T-helper 17 cell (primary cell): ENCODE data around the gene LARP4B. TPM values are rescaled to one million over a fixed set of nuclear protein-coding genes. Genes with fewer than 3 reads are reported as not detected.
"Not testable (repeated sequence)": the region's sequence is repeated elsewhere in the genome, so short reads cannot be mapped to it uniquely, and the experiment has no call there.

Source experiments
- ATAC-seq: fragments of 150-1000 bp; cut with Tn5 transposase; 2 replicates; pipeline ENCODE4 v1.10.0; 2021; ENCODE audit warnings: mild to moderate bottlenecking, moderate library complexity
- DNase-seq, 3 donors: peaks; one replicate each; pipeline versions ENCODE4 v3.0.0 to v3.0.0-alpha.2; 2020 to 2021
- H3K9me3 ChIP-seq: one replicate; pipeline ENCODE4 v1.7.0; 2013; ENCODE audit warnings: low read length, mild to moderate bottlenecking; ENCODE audit not compliant: control insufficient read depth, poor library complexity, severe bottlenecking
- H3K27ac Mint-ChIP-seq: one replicate; pipeline ENCODE4 v1.8.0; 2022; ENCODE audit warnings: mild to moderate bottlenecking, moderate library complexity, mixed read lengths
- H3K27me3 Mint-ChIP-seq: one replicate; pipeline ENCODE4 v1.8.0; 2022; ENCODE audit warnings: mixed read lengths
- H3K36me3 Mint-ChIP-seq: one replicate; pipeline ENCODE4 v1.8.0; 2022; ENCODE audit warnings: low read depth, mixed read lengths
- H3K4me1 Mint-ChIP-seq: one replicate; pipeline ENCODE4 v1.8.0; 2022; ENCODE audit warnings: mild to moderate bottlenecking, mixed read lengths
- H3K4me3 Mint-ChIP-seq: one replicate; pipeline ENCODE4 v1.8.0; 2022; ENCODE audit warnings: mild to moderate bottlenecking, moderate library complexity, mixed read lengths
- total RNA-seq, 4 donors: library from RNA in 2 of 4; stranded (reverse) in 2 of 4; gene quantifications; one replicate each; pipeline ENCODE4 v1.2.3 and lab custom pipeline; 2022 to 2026

The LARP4B gene
- total RNA-seq, 2 donors from 2014 or later: 59.4 to 72.9 TPM

GRCh38 chr10:949446-949845, 17.9 kb upstream of the LARP4B start:
- no peak for DNase-seq
- Mint-ChIP-seq H3K4me3 (no peak overlapping the region), H3K27me3 (peaks cover 26% of the 10 kb centered on the region), H3K27ac (no peak overlapping the region), H3K4me1 (peaks cover 2% of the 10 kb centered on the region), H3K36me3 (no peaks in the 10 kb centered on the region)
- no peaks in the 10 kb centered on the region for H3K9me3 ChIP-seq
- ATAC-seq: no peak

- H3K9me3 ChIP-seq: no peaks in the 10 kb centered on the region
- no peak for DNase-seq
- Mint-ChIP-seq H3K27me3 (peaks cover 18% of the 10 kb centered on the region), H3K4me3 (no peak overlapping the region), H3K4me1 (peaks cover 2% of the 10 kb centered on the region), H3K27ac (no peak overlapping the region), H3K36me3 (no peaks in the 10 kb centered on the region)
- ATAC-seq: no peak
Measured at GRCh38 chr10:948347-948746, 16.8 kb upstream of the LARP4B start.

GRCh38 chr10:947881-948280, 16.4 kb upstream of the LARP4B start:
- H3K9me3 ChIP-seq: no peaks in the 10 kb centered on the region
- Mint-ChIP-seq H3K4me1 (peaks cover 2% of the 10 kb centered on the region), H3K27ac (no peak overlapping the region), H3K4me3 (no peak overlapping the region), H3K27me3 (peaks cover 18% of the 10 kb centered on the region), H3K36me3 (no peaks in the 10 kb centered on the region)
- no peak for DNase-seq
- no peak for ATAC-seq

- H3K4me1 Mint-ChIP-seq: peaks cover 2% of the 10 kb centered on the region
- ATAC-seq: no peak
- H3K27ac Mint-ChIP-seq: no peak overlapping the region
- H3K4me3 Mint-ChIP-seq: no peak overlapping the region
- H3K9me3 ChIP-seq: no peaks in the 10 kb centered on the region
- DNase-seq: no peak
- peaks cover 18% of the 10 kb centered on the region for H3K27me3 Mint-ChIP-seq
- H3K36me3 Mint-ChIP-seq: no peaks in the 10 kb centered on the region
Measured at GRCh38 chr10:947051-947450, 15.5 kb upstream of the LARP4B start.

- Mint-ChIP-seq H3K27ac (no peak overlapping the region), H3K4me3 (no peak overlapping the region), H3K27me3 (peaks cover 11% of the 10 kb centered on the region), H3K4me1 (peaks cover 2% of the 10 kb centered on the region), H3K36me3 (no peaks in the 10 kb centered on the region)
- no peak for ATAC-seq
- no peak for DNase-seq
- no peaks in the 10 kb centered on the region for H3K9me3 ChIP-seq
Measured at GRCh38 chr10:945778-946177, 14.3 kb upstream of the LARP4B start.

- no peaks in the 10 kb centered on the region for H3K36me3 Mint-ChIP-seq
- peaks cover 6% of the 10 kb centered on the region for H3K4me1 Mint-ChIP-seq
- no peak for DNase-seq
- no peaks in the 10 kb centered on the region for H3K9me3 ChIP-seq
- no peaks in the 10 kb centered on the region for H3K27me3 Mint-ChIP-seq
- peak; percentile 62 for ATAC-seq
- no peak overlapping the region for H3K4me3 Mint-ChIP-seq
- H3K27ac Mint-ChIP-seq: no peak overlapping the region
Measured at GRCh38 chr10:944034-944831, 12.7 kb upstream of the LARP4B start.

GRCh38 chr10:943334-944033, 12.0 kb upstream of the LARP4B start:
- no peaks in the 10 kb centered on the region for H3K9me3 ChIP-seq
- peaks cover 12% of the 10 kb centered on the region for H3K4me1 Mint-ChIP-seq
- DNase-seq (no peak), ATAC-seq (no peak)
- H3K4me3 Mint-ChIP-seq: no peak overlapping the region
- no peaks in the 10 kb centered on the region for H3K36me3 Mint-ChIP-seq
- H3K27ac Mint-ChIP-seq: no peak overlapping the region
- H3K27me3 Mint-ChIP-seq: no peaks in the 10 kb centered on the region

- ATAC-seq: no peak
- DNase-seq: no peak
Measured at GRCh38 chr10:938941-939678, 7.6 kb upstream of the LARP4B start.

GRCh38 chr10:934746-935406, 3.4 kb upstream of the LARP4B start:
- no peaks in the 10 kb centered on the region for H3K9me3 ChIP-seq
- Mint-ChIP-seq H3K36me3 (peaks cover 3% of the 10 kb centered on the region), H3K27me3 (no peaks in the 10 kb centered on the region), H3K27ac (no peak overlapping the region), H3K4me3 (peak overlapping the region; percentile 57), H3K4me1 (peaks cover 26% of the 10 kb centered on the region)
- no peak for DNase-seq
- ATAC-seq: no peak

More at GRCh38 chr10:938941-939678, 7.6 kb upstream of the LARP4B start:
- H3K27ac Mint-ChIP-seq: peak overlapping the region; percentile 65
- H3K4me3 Mint-ChIP-seq: no peak overlapping the region
- H3K4me1 Mint-ChIP-seq: peaks cover 16% of the 10 kb centered on the region
- H3K9me3 ChIP-seq: no peaks in the 10 kb centered on the region
- H3K27me3 Mint-ChIP-seq: no peaks in the 10 kb centered on the region
- no peaks in the 10 kb centered on the region for H3K36me3 Mint-ChIP-seq

GRCh38 chr10:934165-934564, 2.7 kb upstream of the LARP4B start:
- H3K27me3 Mint-ChIP-seq, ATAC-seq, H3K27ac Mint-ChIP-seq, H3K36me3 Mint-ChIP-seq, H3K9me3 ChIP-seq, H3K4me3 Mint-ChIP-seq, DNase-seq: not testable (repeated sequence)
- H3K4me1 Mint-ChIP-seq: peaks cover 27% of the 10 kb centered on the region

GRCh38 chr10:932589-932988, 1.1 kb upstream of the LARP4B start:
- Mint-ChIP-seq H3K36me3 (peaks cover 3% of the 10 kb centered on the region), H3K27me3 (no peaks in the 10 kb centered on the region), H3K4me3 (peak overlapping the region; percentile 78), H3K4me1 (peaks cover 32% of the 10 kb centered on the region), H3K27ac (peak overlapping the region; percentile 56)
- ATAC-seq (no peak), DNase-seq (no peak)
- H3K9me3 ChIP-seq: no peaks in the 10 kb centered on the region

GRCh38 chr10:930625-931325, 730 bp downstream of the LARP4B start:
- H3K27ac Mint-ChIP-seq: peak overlapping the region; percentile 97
- peaks cover 42% of the 10 kb centered on the region for H3K4me1 Mint-ChIP-seq
- H3K27me3 Mint-ChIP-seq: no peaks in the 10 kb centered on the region
- H3K36me3 Mint-ChIP-seq: peaks cover 3% of the 10 kb centered on the region
- H3K4me3 Mint-ChIP-seq: peak overlapping the region; percentile 98
- DNase-seq (peak; percentile 7 to 32 (median 20)), ATAC-seq (no peak)
- H3K9me3 ChIP-seq: no peaks in the 10 kb centered on the region
